Astrocyte of the spinal cord (primary cell): ENCODE data around the gene PLSCR5.

ENCODE experiments used
- DNase-seq: peaks from one replicate; pipeline ENCODE4 v3.0.0; 2011; ENCODE audit warnings: low read depth, low spot score
- H3K4me3 ChIP-seq: 2 replicates; pipeline ENCODE4 v1.5.1; 2011; ENCODE audit warnings: low read depth, mild to moderate bottlenecking, low read length, moderate library complexity
- in situ Hi-C: cut with HindIII; loops from 2 replicates; pipeline ENCODE4 v1.10.0; 2017; ENCODE audit warnings: low sequenced_read_pairs
- TF ChIP-seq, protein P1 (sequence below): IDR thresholded peaks from 2 replicates; pipeline ENCODE4 v1.5.1; 2012; ENCODE audit warnings: low read depth, mild to moderate bottlenecking, low read length, inconsistent platforms

PLSCR5 gene

DNA sequence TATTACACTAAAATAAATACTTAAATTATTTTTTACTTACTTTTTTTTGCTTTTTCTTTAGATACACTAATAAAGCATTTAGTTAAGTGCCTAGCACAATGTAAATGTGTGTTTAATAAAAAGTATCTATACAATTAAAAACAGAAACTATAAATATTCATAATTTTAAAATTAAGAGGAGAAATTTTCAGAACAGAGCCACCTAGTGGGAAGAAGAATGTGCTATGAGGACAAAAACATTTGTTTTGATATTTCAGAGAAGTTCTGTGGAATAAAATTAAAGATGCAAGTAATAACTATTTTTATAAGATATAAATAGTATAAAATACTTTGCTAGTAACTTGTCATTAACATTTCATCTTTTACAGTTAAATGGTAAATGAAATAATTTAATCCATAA is 33.6 kb upstream of the PLSCR5 start:
- no peak overlapping the region for H3K4me3 ChIP-seq
- no peak for DNase-seq
- TF ChIP-seq, protein P1, sequence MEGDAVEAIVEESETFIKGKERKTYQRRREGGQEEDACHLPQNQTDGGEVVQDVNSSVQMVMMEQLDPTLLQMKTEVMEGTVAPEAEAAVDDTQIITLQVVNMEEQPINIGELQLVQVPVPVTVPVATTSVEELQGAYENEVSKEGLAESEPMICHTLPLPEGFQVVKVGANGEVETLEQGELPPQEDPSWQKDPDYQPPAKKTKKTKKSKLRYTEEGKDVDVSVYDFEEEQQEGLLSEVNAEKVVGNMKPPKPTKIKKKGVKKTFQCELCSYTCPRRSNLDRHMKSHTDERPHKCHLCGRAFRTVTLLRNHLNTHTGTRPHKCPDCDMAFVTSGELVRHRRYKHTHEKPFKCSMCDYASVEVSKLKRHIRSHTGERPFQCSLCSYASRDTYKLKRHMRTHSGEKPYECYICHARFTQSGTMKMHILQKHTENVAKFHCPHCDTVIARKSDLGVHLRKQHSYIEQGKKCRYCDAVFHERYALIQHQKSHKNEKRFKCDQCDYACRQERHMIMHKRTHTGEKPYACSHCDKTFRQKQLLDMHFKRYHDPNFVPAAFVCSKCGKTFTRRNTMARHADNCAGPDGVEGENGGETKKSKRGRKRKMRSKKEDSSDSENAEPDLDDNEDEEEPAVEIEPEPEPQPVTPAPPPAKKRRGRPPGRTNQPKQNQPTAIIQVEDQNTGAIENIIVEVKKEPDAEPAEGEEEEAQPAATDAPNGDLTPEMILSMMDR = peak; percentile 54
- in situ Hi-C loops = no loop called here

DNA sequence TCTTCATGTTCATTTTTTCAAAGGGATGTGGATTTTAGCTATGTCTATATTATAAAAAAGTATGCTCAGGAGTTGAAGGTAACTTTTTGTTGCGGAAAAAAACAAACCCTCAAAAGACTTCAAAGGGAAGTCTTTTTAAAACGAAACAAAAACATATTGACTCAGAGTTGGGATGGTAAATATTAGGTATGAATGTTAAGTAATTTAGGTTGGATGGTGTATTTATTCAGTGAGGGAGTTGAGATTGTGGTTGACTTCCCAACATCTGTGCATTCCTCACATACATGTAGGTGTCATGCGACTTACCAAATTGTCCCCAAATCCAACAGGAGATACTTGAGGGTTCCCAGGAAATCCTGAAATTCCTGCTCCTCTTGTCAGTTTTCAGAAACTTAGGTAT is 32.7 kb upstream of the PLSCR5 start:
- no peak overlapping the region for H3K4me3 ChIP-seq
- DNase-seq = no peak
- in situ Hi-C loops = no loop called here
- TF ChIP-seq, protein P1 = no peak

DNA sequence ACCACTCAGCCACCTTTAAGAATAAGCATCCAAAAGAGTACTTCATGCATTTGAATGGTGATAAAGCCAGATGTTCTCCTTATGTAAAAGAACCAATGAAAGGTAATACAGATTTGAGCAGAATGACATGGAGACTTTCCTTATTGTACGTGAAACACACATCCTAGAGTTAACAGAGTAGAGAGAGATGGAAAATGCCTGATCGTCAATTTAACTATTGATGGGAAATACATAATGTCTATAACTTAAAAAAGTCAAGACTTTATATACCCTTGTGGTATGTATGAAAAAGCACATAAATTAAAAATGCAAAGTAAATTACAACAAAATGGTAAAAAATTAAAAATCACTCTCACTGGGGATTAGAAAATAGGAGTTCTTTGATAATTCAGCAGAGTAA is 31.7 kb upstream of the PLSCR5 start:
- TF ChIP-seq, protein P1 = no peak
- in situ Hi-C loops = no loop called here
- no peak overlapping the region for H3K4me3 ChIP-seq
- no peak for DNase-seq

DNA sequence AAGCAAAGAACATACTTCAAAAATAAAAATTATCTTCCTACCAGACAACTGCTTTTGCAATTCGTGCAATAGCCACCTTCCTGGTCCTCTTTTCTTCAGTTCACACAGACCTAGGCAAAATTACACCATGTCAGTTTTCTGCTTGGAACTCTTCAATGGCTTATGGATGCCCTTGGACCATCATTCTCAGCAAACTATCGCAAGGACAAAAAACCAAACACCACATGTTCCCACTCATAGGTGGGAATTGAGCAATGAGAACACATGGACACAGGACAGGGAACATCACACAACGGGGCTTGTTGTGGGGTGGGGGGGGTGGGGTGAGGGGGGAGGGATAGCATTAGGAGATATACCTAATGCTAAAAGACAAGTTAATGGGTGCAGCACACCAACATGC is 29.2 kb upstream of the PLSCR5 start:
- no peak overlapping the region for H3K4me3 ChIP-seq
- TF ChIP-seq, protein P1 = no peak
- DNase-seq = no peak
- in situ Hi-C loops = no loop called here

DNA sequence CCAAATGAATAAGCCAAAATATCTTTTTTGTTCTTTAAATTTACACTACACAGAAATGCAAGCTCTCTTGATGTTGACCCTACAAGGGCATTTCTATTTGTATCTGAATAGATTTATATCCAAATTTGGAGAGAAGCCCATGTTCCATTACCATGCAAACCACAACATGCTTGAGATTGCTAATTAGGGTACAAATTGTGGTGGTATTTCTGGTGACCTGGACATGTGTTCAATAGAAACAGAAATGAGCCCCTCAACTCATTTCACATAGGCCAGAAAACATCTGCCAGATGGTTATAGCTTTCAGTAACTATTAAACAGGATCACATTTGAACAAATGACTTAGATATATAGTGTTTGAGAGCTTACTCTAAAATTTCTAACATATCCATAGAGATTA is 23.5 kb upstream of the PLSCR5 start:
- DNase-seq = no peak
- TF ChIP-seq, protein P1 = no peak
- in situ Hi-C loops = no loop called here
- no peak overlapping the region for H3K4me3 ChIP-seq

DNA sequence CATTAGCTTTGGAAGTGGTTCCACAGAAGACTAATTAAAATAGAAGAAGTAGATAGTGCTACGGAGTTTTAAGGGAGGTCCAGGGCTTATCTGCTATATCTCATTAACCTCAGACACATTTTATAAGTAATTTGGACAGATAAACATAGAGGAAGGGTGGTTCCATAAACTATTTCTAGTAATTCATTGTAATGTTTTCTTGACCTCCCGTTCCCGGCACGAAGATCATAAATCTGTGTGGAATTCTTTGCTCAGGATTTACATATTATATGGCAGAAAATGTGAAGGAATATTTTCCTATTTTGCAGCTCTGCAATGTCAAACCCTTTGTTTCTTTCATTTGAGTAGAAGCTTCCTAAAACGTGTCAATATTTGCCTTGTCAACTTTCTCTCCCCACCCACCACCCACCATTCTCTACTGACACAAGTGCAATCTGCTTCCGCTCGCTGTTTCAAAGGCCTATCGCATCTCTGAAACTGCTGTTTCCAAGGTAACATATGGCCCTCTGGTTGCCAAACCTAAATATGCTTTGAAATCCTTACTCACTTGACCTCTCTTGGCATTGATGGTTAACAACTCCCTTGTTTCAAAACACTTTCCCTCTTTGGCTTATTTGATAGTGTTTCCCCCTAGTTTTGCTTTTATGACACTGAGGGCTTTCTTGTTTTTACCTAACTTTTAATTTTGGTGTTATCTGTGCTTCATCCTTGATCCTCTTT is 21.4 kb upstream of the PLSCR5 start:
- in situ Hi-C loops = no loop called here
- DNase-seq = no peak

More for the DNA sequence above, 21.4 kb upstream of the PLSCR5 start:
- TF ChIP-seq, protein P1 = no peak
- no peak overlapping the region for H3K4me3 ChIP-seq
